LNCaP clone FGC (cell line): ENCODE data around the gene UNC93B1.

Source experiments
- DNase-seq: peaks from one replicate; pipeline ENCODE4 v3.0.0-alpha.2; 2011; ENCODE audit warnings: low read depth
- H3K4me3 ChIP-seq: 2 replicates; pipeline ENCODE4 v1.5.1; 2011; ENCODE audit warnings: mild to moderate bottlenecking, low read depth, low read length, control low read depth
- TF ChIP-seq, protein P1 (sequence below): IDR thresholded peaks from 2 replicates; pipeline ENCODE4 v1.5.1; 2012; ENCODE audit warnings: mild to moderate bottlenecking; ENCODE audit not compliant: control insufficient read depth, insufficient read depth; ENCODE audit errors: extremely low read depth

UNC93B1 gene

DNA sequence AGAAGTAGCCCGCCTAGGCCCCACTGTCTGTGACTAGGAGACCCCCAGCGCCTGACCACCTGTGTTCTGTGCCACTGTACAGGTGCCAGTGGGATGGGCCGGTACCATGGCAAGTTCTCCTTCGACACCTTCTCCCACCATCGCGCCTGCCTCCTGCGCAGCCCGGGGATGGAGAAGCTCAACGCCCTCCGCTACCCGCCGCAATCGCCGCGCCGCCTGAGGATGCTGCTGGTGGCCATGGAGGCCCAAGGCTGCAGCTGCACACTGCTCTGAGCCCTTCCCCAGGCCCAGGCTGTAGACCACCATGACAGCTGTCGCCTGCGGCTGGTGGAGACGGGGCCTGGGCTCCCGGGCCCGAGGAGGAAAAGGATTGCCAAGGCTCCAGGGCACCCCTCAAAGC is 23.8 kb upstream of the UNC93B1 start:
- DNase-seq, result no peak
- TF ChIP-seq, protein P1, sequence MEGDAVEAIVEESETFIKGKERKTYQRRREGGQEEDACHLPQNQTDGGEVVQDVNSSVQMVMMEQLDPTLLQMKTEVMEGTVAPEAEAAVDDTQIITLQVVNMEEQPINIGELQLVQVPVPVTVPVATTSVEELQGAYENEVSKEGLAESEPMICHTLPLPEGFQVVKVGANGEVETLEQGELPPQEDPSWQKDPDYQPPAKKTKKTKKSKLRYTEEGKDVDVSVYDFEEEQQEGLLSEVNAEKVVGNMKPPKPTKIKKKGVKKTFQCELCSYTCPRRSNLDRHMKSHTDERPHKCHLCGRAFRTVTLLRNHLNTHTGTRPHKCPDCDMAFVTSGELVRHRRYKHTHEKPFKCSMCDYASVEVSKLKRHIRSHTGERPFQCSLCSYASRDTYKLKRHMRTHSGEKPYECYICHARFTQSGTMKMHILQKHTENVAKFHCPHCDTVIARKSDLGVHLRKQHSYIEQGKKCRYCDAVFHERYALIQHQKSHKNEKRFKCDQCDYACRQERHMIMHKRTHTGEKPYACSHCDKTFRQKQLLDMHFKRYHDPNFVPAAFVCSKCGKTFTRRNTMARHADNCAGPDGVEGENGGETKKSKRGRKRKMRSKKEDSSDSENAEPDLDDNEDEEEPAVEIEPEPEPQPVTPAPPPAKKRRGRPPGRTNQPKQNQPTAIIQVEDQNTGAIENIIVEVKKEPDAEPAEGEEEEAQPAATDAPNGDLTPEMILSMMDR, result no peak
- H3K4me3 ChIP-seq, result no peak overlapping the region

DNA sequence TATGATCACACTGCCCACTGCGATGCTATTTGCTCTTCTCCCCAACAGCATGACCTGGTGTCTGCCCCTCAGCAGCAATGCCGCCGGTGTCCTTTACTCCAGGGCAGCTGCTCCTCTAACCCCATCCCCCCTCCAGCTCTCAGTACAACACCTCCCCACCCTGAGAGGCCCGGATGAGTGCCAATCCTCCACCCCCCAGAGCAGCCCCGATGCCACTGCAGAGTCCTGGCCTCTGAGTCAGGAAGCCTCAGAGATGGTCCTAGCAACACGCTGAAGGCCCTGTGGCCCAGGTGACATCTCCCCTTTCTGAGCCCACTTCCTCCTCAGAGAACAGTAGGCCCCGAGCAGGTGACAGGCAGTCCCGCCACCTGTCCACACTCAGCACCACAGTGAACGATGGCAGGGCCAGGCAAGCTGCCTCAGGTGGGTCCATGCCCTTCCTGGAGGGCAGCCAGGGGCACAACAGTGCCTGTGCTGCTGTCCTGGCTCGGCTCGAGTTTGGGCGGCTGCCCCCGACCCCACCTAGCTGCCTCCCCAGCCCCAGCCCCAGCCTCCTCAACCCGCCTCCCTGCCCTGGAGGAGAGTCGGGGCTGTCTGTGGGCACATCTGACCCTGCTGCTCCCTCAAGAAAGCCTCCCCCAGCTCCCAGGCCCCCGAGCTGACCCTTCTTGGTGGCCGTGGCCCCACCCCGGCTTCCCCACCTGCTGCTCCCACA is 22.7 kb upstream of the UNC93B1 start:
- DNase-seq, result no peak
- no peak overlapping the region for H3K4me3 ChIP-seq
- TF ChIP-seq, protein P1, result no peak

DNA sequence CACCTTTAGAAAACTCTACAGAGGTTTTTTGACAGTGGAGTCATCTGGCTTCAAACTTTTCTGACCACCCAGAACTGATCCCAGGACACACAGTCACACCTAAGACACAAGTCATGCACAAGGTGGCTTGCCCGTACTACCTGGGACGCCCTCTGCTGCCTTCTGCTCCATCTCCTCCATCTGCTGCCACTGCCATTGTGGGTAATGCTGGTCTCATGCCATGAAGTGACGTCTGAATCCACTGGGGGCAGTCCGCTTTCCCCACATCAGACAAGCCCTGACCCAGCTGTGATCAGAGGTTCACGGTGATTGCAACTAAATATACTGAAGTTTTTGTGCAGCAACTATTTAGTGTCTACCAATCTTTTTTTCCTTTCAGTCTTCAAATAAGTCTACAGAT is 21.1 kb upstream of the UNC93B1 start:
- H3K4me3 ChIP-seq, result no peak overlapping the region
- TF ChIP-seq, protein P1, result no peak
- no peak for DNase-seq

DNA sequence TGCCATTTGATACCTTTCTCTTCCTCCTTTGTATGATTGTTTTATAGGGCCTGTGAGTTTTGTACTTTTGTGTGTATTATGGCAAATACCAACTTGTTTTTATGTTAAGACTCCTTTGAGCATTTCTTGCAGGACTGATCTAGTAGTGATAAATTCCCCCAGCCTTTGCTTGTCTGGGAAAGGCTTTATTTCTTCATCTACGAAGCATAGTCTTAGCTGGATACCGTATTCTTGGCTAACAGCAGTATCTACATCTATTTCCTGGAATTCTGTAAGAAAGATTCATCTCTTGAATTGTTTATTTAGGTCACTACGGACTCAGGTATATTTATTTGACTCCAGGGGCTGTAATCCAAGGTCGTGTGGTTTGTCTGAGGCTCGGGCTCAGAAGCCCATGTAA is 20.6 kb upstream of the UNC93B1 start:
- H3K4me3 ChIP-seq, result no peak overlapping the region
- TF ChIP-seq, protein P1, result no peak

DNA sequence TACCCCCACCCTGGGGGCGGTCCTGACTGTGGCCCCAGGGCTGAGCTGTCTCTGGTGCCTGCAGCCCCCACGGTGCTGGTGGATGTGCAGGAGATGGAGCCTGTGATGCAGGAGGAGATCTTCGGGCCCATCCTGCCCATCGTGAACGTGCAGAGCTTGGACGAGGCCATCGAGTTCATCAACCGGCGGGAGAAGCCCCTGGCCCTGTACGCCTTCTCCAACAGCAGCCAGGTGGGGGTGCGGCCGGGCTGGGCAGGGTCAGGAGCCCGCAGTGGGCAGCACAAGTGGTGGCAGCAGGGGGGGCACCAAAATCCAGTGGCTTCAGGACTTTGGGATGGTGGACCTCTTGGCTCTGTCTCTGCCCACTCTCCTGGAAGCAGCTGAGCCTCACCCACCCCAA is 18.6 kb upstream of the UNC93B1 start:
- DNase-seq, result no peak
- TF ChIP-seq, protein P1, result no peak
- H3K4me3 ChIP-seq, result no peak overlapping the region

More for the DNA sequence above, 20.6 kb upstream of the UNC93B1 start:
- no peak for DNase-seq

DNA sequence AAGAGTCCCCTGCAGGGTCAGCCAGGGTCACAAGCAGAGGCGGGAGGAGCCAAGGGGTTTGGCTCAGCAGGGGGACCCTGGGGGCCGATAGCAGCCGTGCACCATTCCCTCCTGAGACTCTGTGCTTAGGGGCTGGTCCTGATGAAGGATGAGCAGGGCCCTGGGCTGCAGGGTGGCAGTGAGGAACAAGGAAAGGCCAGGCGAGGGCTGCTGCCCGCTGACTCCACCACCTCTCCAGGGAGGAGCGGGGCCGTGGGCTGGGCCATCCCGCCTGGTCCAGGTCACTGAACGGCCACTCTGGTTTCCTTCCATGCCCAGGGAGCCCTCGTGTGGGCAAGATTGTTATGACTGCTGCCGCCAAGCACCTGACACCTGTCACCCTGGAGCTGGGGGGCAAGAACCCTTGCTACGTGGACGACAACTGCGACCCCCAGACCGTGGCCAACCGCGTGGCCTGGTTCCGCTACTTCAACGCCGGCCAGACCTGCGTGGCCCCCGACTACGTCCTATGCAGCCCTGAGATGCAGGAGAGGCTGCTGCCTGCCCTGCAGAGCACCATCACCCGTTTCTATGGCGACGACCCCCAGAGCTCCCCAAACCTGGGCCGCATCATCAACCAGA is 17.4 kb upstream of the UNC93B1 start:
- DNase-seq, result no peak
- TF ChIP-seq, protein P1, result peak; percentile 67
- H3K4me3 ChIP-seq, result no peak overlapping the region

DNA sequence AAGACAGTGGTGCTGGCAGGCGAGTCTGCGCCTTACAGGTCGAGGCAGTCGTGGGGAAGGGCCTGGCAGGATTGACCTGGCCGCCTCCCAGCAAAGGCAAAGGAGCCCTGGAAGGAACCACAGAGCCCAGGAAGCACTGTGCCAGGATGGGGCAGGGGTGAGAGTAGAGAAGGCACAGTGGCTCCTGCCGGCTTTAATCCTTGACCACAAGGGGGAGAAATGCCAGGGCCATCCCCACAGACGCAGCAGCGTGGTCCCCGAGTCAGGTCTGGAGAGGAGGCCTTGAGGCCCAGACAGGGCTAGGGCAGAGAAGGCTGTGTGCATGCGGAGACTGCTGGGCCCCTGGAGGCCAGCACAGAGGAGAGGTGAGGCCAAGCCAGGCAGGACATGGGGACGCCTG is 16.7 kb upstream of the UNC93B1 start:
- TF ChIP-seq, protein P1, result peak; percentile 56
- no peak overlapping the region for H3K4me3 ChIP-seq
- DNase-seq, result peak; percentile 61
